HL-60/S4 treated with phorbol 12-myristate 13-acetate at 8.2 ng/mL for 4 days and 3 days (cell line): ENCODE measurements around the gene CTSW.
"Not testable (repeated sequence)": the region's sequence is repeated elsewhere in the genome, so short reads cannot be mapped to it uniquely, and the experiment has no call there.

Experiments
- in situ Hi-C: fragments of 300-500 bp; cut with MboI; formaldehyde crosslinking; loops from 2 replicates; pipeline ENCODE4 v1.15.0; 2022; ENCODE audit warnings: low sequenced_read_pairs

Gene CTSW

GRCh38 chr11:65879617-65880016, at the start of gene CTSW:
Gene CTSW, plus strand, starts transcription at chr11:65879837. Its CDS starts 18 bp downstream, at chr11:65879855.
- in situ Hi-C loops: loop anchor here (25.0 kb wide), 1 partner anchor 108 kb away; no protein-coding TSS in a partner anchor

GRCh38 chr11:65832231-65832630, 47.4 kb upstream of the CTSW start:
- in situ Hi-C loops: not testable (repeated sequence)

GRCh38 chr11:65833297-65834030, 46.2 kb upstream of the CTSW start, which contains the start of gene SNX32:
Gene SNX32, plus strand, starts transcription at chr11:65833963. Its CDS starts 103 bp downstream, at chr11:65834066.
- in situ Hi-C loops: no loop called here

- in situ Hi-C loops: no loop called here
These were observed 45.4 kb upstream of the CTSW start for GRCh38 chr11:65834202-65834601.

GRCh38 chr11:65842144-65842543, 37.5 kb upstream of the CTSW start:
- in situ Hi-C loops: no loop called here

- in situ Hi-C loops: no loop called here
These were observed 35.8 kb upstream of the CTSW start for GRCh38 chr11:65843811-65844210.

- in situ Hi-C loops: no loop called here
These were observed 35.3 kb upstream of the CTSW start for GRCh38 chr11:65844231-65844872.

- in situ Hi-C loops: no loop called here
These were observed 31.9 kb upstream of the CTSW start for GRCh38 chr11:65847746-65848145.

GRCh38 chr11:65848693-65849092, 30.9 kb upstream of the CTSW start:
- in situ Hi-C loops: not testable (repeated sequence)

- in situ Hi-C loops: no loop called here
These were observed 30.3 kb upstream of the CTSW start for GRCh38 chr11:65849366-65849765.

- in situ Hi-C loops: no loop called here
These were observed 29.8 kb upstream of the CTSW start for GRCh38 chr11:65849771-65850216.

- in situ Hi-C loops: no loop called here
These were observed 29.2 kb upstream of the CTSW start for GRCh38 chr11:65850217-65851082.

- in situ Hi-C loops: no loop called here
These were observed 28.5 kb upstream of the CTSW start for GRCh38 chr11:65851083-65851579.

GRCh38 chr11:65851811-65852507, 27.7 kb upstream of the CTSW start:
- in situ Hi-C loops: no loop called here

- in situ Hi-C loops: no loop called here
These were observed 27.0 kb upstream of the CTSW start for GRCh38 chr11:65852508-65853245.

GRCh38 chr11:65853246-65853979, 26.2 kb upstream of the CTSW start:
- in situ Hi-C loops: no loop called here

GRCh38 chr11:65854161-65854592, 25.5 kb upstream of the CTSW start:
- in situ Hi-C loops: no loop called here

GRCh38 chr11:65854852-65855837, 24.5 kb upstream of the CTSW start:
- in situ Hi-C loops: no loop called here
